Panc1 (cell line): Measurements from ENCODE around the gene WBP2. TPM values are rescaled to one million over a fixed set of nuclear protein-coding genes. Genes with fewer than 3 reads are reported as not detected.

ENCODE experiments used
- ATAC-seq: fragments of 200-7000 bp; cut with Tn5 transposase; 2 replicates; pipeline ENCODE4 v1.9.1; 2020; ENCODE audit warnings: mild to moderate bottlenecking, moderate library complexity
- BruUV-seq: library from RNA; stranded (reverse); fragments of 400-500 nt; replicated peaks from 2 replicates; lab custom pipeline; 2021; lab: Mats Ljungman, UMichigan
- CTCF ChIA-PET: fragments of 300-600 bp; sonication (Branson Sonifier 250); formaldehyde crosslinking; loops from one replicate; lab custom pipeline; 2022; ENCODE audit warnings: antibody characterized with exemption; lab: Charles Lee
- POLR2A ChIA-PET: fragments of 300-600 bp; sonication (Branson Sonifier 250); formaldehyde crosslinking; loops from one replicate; lab custom pipeline; 2022; ENCODE audit warnings: antibody characterized with exemption; lab: Charles Lee
- DNase-seq: peaks from one replicate; pipeline ENCODE4 v3.0.0-alpha.2; 2010; ENCODE audit warnings: low read depth, low spot score
- H3K27ac ChIP-seq: 2 replicates; pipeline ENCODE4 v1.5.1; 2011; ENCODE audit warnings: mild to moderate bottlenecking, low read length, inconsistent platforms
- H3K27me3 ChIP-seq: fragments of 200-500 bp; sonication (Bioruptor generic); 2 replicates; pipeline ENCODE4 v1.6.0; 2014; ENCODE audit warnings: low read length, inconsistent platforms; ENCODE audit not compliant: control insufficient read depth, insufficient read depth
- H3K36me3 ChIP-seq: fragments of 200-500 bp; sonication (Bioruptor generic); 2 replicates; pipeline ENCODE4 v1.5.1; 2014; ENCODE audit warnings: inconsistent platforms, mild to moderate bottlenecking, low read length, moderate library complexity; ENCODE audit not compliant: control insufficient read depth, insufficient read depth
- H3K4me1 ChIP-seq: 2 replicates; pipeline ENCODE4 v1.5.1; 2011; ENCODE audit warnings: inconsistent platforms, mild to moderate bottlenecking, low read length, moderate library complexity; ENCODE audit not compliant: control insufficient read depth, insufficient read depth
- H3K4me3 ChIP-seq, 2 experiments: 2 replicates each; pipeline ENCODE4 v1.5.1; 2011 to 2012; ENCODE audit warnings: low read depth in 2 of 2, low read length in 2 of 2, mild to moderate bottlenecking in 2 of 2, inconsistent platforms in 1 of 2, moderate library complexity in 1 of 2
- H3K9me3 ChIP-seq: fragments of 200-500 bp; sonication (Bioruptor generic); 2 replicates; pipeline ENCODE4 v1.5.1; 2014; ENCODE audit warnings: low read depth, mild to moderate bottlenecking, inconsistent platforms, low read length, moderate library complexity; ENCODE audit not compliant: control insufficient read depth, insufficient read depth
- POLR2AphosphoS5 ChIP-seq: IDR thresholded peaks from 2 replicates; pipeline ENCODE4 v1.6.1; 2012; ENCODE audit warnings: mild to moderate bottlenecking, low read depth, low read length, moderate library complexity
- SIN3A ChIP-seq: IDR thresholded peaks from 2 replicates; pipeline ENCODE4 v1.6.1; 2012; ENCODE audit warnings: low read depth, mild to moderate bottlenecking, low read length, moderate library complexity, borderline replicate concordance; ENCODE audit not compliant: insufficient read depth
- TCF7L2 ChIP-seq: IDR thresholded peaks from 2 replicates; pipeline ENCODE4 v1.6.1; 2011; ENCODE audit warnings: mild to moderate bottlenecking, low read depth, low read length, inconsistent platforms
- in situ Hi-C: cut with HindIII; loops from 2 replicates; pipeline ENCODE4 v1.10.0; 2016; ENCODE audit warnings: low sequenced_read_pairs, low pct_unique_long_range_greater_than_20kb
- intact Hi-C: fragments of 100-400 bp; cut with micrococcal nuclease; formaldehyde crosslinking; loops from one replicate; pipeline ENCODE4 v1.10.0; 2022; ENCODE audit not compliant: unreplicated experiment
- total RNA-seq: library from RNA; stranded (reverse); gene quantifications from one replicate; pipeline ENCODE4 v1.2.1, GENCODE V29; 2021; ENCODE audit not compliant: unreplicated experiment
- TF ChIP-seq, protein P1 (sequence below): fragments of 450-650 bp; IDR thresholded peaks from 2 replicates; pipeline ENCODE4 v1.5.1; 2017; ENCODE audit warnings: mild to moderate bottlenecking
- TF ChIP-seq, protein P2 (sequence below), 2 experiments: IDR thresholded peaks; 2 replicates each; pipeline ENCODE4 v1.6.1; 2011 to 2012; ENCODE audit warnings: low read depth in 2 of 2, control low read depth in 1 of 2, low read length in 1 of 2, mild to moderate bottlenecking in 1 of 2, moderate library complexity in 1 of 2; ENCODE audit not compliant: insufficient read depth in 1 of 2

WBP2 gene
- total RNA-seq, 1 experiment from 2014 or later, result 163 TPM

DNA sequence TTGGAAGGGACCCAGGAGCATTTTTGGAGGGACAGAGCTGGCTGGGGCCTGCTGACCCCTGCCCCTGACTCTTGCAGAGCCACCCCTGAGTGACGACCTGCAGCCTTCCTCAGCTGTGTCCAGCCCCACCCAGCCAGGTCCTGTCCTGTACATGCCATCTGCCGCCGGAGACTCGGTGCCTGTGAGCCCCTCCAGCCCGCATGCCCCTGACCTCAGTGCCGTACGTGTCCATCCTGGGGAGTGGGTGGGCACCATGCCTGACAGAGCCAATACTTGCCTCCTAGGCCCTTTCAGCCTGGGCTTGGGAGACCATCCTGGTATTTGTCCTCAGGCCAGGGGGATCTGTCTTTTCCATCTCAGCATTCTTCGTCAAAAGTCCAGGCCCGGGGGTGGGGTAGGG lies 38.4 kb downstream of the WBP2 start:
- TF ChIP-seq, protein P1, sequence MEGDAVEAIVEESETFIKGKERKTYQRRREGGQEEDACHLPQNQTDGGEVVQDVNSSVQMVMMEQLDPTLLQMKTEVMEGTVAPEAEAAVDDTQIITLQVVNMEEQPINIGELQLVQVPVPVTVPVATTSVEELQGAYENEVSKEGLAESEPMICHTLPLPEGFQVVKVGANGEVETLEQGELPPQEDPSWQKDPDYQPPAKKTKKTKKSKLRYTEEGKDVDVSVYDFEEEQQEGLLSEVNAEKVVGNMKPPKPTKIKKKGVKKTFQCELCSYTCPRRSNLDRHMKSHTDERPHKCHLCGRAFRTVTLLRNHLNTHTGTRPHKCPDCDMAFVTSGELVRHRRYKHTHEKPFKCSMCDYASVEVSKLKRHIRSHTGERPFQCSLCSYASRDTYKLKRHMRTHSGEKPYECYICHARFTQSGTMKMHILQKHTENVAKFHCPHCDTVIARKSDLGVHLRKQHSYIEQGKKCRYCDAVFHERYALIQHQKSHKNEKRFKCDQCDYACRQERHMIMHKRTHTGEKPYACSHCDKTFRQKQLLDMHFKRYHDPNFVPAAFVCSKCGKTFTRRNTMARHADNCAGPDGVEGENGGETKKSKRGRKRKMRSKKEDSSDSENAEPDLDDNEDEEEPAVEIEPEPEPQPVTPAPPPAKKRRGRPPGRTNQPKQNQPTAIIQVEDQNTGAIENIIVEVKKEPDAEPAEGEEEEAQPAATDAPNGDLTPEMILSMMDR, result no peak
- TF ChIP-seq TCF7L2 (no peak), POLR2AphosphoS5 (no peak), SIN3A (no peak)
- TF ChIP-seq, protein P2, sequence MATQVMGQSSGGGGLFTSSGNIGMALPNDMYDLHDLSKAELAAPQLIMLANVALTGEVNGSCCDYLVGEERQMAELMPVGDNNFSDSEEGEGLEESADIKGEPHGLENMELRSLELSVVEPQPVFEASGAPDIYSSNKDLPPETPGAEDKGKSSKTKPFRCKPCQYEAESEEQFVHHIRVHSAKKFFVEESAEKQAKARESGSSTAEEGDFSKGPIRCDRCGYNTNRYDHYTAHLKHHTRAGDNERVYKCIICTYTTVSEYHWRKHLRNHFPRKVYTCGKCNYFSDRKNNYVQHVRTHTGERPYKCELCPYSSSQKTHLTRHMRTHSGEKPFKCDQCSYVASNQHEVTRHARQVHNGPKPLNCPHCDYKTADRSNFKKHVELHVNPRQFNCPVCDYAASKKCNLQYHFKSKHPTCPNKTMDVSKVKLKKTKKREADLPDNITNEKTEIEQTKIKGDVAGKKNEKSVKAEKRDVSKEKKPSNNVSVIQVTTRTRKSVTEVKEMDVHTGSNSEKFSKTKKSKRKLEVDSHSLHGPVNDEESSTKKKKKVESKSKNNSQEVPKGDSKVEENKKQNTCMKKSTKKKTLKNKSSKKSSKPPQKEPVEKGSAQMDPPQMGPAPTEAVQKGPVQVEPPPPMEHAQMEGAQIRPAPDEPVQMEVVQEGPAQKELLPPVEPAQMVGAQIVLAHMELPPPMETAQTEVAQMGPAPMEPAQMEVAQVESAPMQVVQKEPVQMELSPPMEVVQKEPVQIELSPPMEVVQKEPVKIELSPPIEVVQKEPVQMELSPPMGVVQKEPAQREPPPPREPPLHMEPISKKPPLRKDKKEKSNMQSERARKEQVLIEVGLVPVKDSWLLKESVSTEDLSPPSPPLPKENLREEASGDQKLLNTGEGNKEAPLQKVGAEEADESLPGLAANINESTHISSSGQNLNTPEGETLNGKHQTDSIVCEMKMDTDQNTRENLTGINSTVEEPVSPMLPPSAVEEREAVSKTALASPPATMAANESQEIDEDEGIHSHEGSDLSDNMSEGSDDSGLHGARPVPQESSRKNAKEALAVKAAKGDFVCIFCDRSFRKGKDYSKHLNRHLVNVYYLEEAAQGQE (IDR thresholded peaks at IDR 0.05; ENCODE audit: insufficient read depth in 1 of 2, low read depth in 2 of 2, low read length in 1 of 2), result no peak
- Histone ChIP-seq H3K27me3 (no peaks in the 10 kb centered on the region), H3K36me3 (no peaks in the 10 kb centered on the region), H3K4me3 (no peak overlapping the region), H3K27ac (no peak overlapping the region), H3K9me3 (no peaks in the 10 kb centered on the region), H3K4me1 (no peaks in the 10 kb centered on the region)
- ATAC-seq (no peak), DNase-seq (no peak)
- no TSS peak for BruUV-seq
- in situ Hi-C loops, result no loop called here
- intact Hi-C loops, result no loop called here
- POLR2A ChIA-PET, result no interaction called here
- CTCF ChIA-PET, result no interaction called here

DNA sequence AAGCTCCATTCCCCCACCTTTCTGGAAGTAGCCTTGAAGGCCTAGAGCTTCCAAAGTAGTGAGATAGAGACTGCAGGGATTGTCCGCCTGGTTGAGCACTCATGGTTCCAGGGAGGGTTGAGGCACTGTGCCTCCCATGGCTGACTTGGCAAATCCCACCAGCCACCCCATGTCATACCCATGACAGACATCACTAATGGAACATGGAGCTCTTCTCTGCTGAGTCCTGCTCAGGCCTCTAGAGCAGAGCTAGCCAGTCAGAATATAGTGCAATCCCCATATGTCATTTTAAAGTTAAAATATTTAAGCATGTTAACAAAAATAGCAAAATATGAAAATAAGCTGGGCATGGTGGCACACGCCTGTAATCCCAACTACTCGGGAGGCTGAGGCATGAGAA lies 39.7 kb downstream of the WBP2 start:
- ChIA-PET POLR2A (interaction anchor here (0.6 to 1.3 kb wide), 2 partner anchors 10 to 29 kb away, joined by 3 to 6 read pairs; partner anchors contain the start of gene UNC13D), CTCF (no interaction called here)
- no peak for ATAC-seq
- DNase-seq, result no peak
- H3K27me3 ChIP-seq, result no peaks in the 10 kb centered on the region
- no TSS peak for BruUV-seq
- H3K27ac ChIP-seq, result no peak overlapping the region
- in situ Hi-C loops, result no loop called here
- TF ChIP-seq, protein P1, result no peak
- no peak for TF ChIP-seq SIN3A
- TF ChIP-seq, protein P2 (IDR thresholded peaks at IDR 0.05; ENCODE audit: insufficient read depth in 1 of 2, low read depth in 2 of 2, low read length in 1 of 2), result no peak
- TF ChIP-seq TCF7L2, result no peak
- no peak for TF ChIP-seq POLR2AphosphoS5
- H3K36me3 ChIP-seq, result no peaks in the 10 kb centered on the region
- intact Hi-C loops, result no loop called here
- H3K9me3 ChIP-seq, result no peaks in the 10 kb centered on the region
- no peaks in the 10 kb centered on the region for H3K4me1 ChIP-seq
- no peak overlapping the region for H3K4me3 ChIP-seq
